G401.6 (cell line): Measurements from ENCODE around the gene RHBDF1.
"Not testable (repeated sequence)": the region's sequence is repeated elsewhere in the genome, so short reads cannot be mapped to it uniquely, and the experiment has no call there.

Experiments used
- FAIRE-seq: peaks from 2 replicates; lab custom pipeline; 2012; peaks lifted over from hg19 to GRCh38; lab: Jason Lieb, UNC

RHBDF1 gene

GRCh38 chr16:35678-36305 lies 36.6 kb downstream of the RHBDF1 start:
- FAIRE-seq = no peak

DNA sequence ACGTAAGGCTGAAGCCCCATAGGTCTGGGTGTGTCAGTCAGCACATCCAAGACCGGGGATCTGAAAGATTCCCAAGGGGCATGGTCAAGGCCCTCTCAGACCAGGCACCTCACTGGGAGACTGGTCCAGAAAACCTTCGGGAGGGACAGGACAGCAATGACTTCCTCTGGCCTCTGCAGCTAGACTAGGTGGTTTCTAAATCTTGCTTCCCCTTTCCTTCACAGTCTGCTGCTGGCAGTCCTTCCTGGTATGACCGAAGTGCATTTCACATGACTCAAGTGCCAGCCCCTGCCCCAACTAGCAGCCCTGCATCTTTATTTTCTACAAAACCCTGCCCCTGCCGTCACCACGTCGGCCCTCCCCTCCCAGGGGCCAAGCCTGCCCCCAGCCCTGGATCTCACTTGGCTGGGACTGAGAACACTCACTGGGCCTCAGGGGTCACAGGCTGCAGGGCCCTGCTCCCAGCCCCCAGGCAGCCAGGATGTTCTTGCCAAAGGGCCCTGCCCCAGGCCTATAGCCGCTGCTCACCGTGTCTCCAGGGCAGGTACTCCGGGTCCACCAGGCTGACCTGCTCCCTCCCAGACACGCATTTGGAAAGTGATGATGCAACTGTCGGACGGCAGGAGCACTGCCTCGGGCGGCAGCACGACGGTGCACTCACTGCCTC lies 37.3 kb downstream of the RHBDF1 start:
- no peak for FAIRE-seq

DNA sequence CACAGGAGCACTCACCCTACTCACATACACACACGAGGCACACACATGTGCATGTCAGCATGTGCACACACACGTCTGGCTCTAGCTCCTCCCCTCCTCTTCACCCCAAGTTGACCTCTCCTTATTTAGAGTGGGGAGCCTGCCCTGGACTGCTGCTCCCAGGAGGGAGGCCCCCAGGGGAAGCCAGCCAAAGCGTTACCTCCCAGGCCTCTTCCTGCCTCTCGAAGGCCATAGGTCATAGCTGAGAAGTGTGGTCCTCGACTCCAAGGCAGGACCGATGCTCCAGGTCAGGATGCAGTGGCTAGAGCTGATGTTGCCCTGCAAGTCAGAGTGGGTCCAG lies 37.8 kb downstream of the RHBDF1 start:
- no peak for FAIRE-seq

DNA sequence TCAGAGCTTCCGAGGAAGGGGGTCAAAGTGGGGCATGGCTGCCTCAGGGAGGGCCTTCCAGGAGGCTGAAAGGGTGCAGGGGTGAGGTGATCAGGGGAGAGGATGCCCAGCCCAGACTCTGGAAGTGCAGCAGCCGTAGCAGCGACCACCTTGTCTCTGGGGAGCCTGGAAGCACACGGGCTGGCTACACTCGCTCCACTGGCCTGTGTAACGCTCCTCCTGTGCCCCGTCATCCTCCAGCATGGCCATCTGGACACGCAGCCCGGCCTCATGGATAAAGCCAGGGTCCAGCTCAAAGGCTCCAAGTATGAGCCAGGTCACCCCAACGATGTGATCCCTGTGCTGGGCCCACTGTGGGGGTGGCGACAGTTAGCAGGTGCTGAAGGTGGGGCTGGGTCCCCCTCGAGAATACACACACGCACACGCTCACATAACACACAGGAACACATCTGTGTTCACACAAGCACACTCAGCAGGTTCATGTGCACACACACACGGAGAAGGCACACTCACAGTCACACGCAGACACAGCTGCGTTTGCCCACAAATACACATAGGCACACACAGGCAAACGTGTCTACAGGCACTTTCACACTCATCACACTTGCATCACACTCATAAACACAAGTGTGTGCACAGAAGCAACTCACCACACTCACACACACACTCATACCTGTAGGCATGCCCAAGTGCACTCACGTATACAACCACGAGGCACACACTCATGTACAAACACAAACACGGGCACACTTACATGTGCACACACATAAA lies 38.4 kb downstream of the RHBDF1 start:
- no peak for FAIRE-seq

DNA sequence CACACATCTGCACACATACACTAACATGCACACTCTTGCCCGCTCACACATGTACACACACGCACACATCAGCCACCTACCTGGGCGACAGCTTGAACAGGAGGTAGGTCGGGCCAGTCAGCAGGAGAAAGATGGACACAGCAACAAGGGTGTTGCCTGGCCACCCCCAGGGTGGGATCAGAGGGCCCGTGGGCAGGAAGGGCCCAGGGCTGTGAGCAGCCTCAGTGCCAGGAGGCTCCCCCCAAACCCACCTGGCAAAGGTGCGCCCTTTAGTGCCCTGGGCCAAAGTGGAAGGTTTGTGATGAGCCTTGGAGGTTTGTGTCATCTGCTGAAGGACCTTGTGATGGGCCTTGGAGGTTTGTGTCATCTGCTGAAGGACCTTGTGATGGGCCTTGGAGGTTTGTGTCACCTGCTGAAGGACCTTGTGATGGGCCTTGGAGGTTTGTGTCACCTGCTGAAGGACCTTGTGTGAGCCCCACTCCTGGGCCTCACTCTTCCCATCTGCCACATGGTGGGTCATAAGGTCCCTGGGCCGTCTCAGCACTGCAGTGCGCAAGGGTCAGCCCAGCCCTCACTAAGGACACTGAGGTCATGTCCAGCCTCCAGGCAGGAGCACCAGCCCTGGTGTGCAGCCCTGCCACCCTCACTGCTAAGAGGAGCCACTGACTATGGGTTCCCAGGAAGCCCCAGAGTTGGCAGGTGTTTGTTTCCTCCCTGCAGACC lies 39.1 kb downstream of the RHBDF1 start:
- not testable (repeated sequence) for FAIRE-seq

DNA sequence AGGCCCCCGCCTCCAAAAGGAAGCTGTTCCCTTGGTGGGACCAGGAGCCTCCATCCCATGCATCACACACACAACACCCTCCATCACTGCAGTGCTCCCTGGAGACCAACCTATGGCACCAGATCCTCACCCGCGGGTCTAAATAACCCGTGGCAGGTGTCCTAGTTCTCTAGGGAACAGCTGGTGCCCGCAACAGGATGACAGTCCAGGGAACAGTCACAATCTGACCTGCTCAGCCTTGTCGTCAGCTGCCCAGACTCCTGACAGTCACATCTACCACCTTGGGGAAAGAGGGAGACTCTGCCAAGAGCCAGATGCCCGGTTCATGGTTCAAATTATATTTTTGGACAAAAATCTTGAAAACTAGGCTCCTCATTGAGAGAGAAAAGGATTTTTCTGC lies 41.8 kb downstream of the RHBDF1 start:
- not testable (repeated sequence) for FAIRE-seq

DNA sequence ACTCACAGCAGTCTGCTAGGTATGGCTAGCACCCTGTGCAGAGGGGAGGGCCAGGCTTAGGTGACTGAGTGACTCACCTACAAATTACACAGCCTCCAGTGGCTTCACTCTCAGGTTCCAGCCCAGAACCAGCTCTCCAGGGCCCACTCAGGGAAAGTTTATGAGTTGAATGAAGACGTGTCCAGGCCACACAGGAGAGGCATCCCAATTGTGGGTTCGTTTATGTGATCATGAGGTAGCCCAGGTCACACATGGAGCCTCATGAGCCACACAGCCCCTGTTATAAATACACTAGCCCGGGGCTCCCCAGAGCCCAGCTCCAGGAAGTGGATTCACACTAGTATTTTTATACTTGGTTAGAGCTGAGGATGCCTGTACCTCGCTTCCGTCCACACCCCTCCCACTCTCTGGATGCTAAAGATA lies 46.5 kb downstream of the RHBDF1 start:
- FAIRE-seq = not testable (repeated sequence)

DNA sequence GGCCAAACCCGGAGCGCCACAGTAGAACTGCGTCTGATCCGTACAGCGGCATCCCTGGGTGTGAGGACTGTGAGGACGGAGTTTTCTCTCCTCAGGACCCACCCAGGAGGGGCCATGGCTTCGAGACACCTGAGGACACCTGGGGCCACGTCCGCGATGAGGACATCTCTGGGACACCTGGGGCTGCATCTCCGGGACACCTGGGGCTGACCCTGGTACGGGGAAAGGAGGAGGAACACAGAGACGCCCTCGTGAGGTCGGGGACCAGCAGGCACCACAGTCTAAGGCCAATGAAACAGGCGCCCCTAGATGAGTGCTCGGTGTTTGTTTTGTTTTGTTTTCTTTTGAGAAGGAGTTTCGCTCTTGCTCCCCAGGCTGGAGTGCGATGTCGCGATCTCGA lies 48.3 kb downstream of the RHBDF1 start:
- not testable (repeated sequence) for FAIRE-seq

GRCh38 chr16:20886-21285 lies 51.5 kb downstream of the RHBDF1 start:
- FAIRE-seq = not testable (repeated sequence)

GRCh38 chr16:17062-17765 lies 55.2 kb downstream of the RHBDF1 start:
- not testable (repeated sequence) for FAIRE-seq

DNA sequence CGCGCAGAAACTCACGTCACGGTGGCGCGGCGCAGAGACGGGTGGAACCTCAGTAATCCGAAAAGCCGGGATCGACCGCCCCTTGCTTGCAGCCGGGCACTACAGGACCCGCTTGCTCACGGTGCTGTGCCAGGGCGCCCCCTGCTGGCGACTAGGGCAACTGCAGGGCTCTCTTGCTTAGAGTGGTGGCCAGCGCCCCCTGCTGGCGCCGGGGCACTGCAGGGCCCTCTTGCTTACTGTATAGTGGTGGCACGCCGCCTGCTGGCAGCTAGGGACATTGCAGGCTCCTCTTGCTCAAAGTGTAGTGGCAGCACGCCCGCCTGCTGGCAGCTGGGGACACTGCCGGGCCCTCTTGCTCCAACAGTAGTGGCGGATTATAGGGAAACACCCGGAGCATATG lies 61.7 kb downstream of the RHBDF1 start:
- not testable (repeated sequence) for FAIRE-seq

- no peak for FAIRE-seq
Observed at GRCh38 chr16:9903-10665, 62.3 kb downstream of the RHBDF1 start.
